Liver (tissue), 9 donors: Measurements from ENCODE around the gene KLK3. TPM values are rescaled to one million over a fixed set of nuclear protein-coding genes. Genes with fewer than 3 reads are reported as not detected.

Experiments
- DNase-seq: peaks from one replicate; pipeline ENCODE4 v3.0.0-alpha.2; 2017; ENCODE audit warnings: low spot score
- H3K27ac ChIP-seq, 2 donors: one replicate each; pipeline ENCODE4 v1.7.0; 2013; ENCODE audit warnings: inconsistent platforms in 2 of 2, low read length in 2 of 2, control low read depth in 1 of 2, low read depth in 1 of 2, mild to moderate bottlenecking in 1 of 2
- H3K27me3 ChIP-seq, 4 donors: one replicate each; pipeline versions ENCODE4 v1.6.1 to v1.7.0; 2013; ENCODE audit warnings: low read length in 3 of 4, inconsistent platforms in 1 of 4, mild to moderate bottlenecking in 1 of 4, moderate library complexity in 1 of 4; ENCODE audit not compliant: control insufficient read depth in 4 of 4, insufficient read depth in 4 of 4
- H3K36me3 ChIP-seq, 4 donors: one replicate each; pipeline versions ENCODE4 v1.6.1 to v1.7.0; 2013; ENCODE audit warnings: low read length in 3 of 4, mild to moderate bottlenecking in 3 of 4, low read depth in 1 of 4, moderate library complexity in 1 of 4; ENCODE audit not compliant: control insufficient read depth in 4 of 4, insufficient read depth in 3 of 4
- H3K4me1 ChIP-seq, 4 donors: one replicate each; pipeline versions ENCODE4 v1.6.1 to v1.7.0; 2013; ENCODE audit warnings: low read length in 3 of 4, mild to moderate bottlenecking in 3 of 4, moderate library complexity in 1 of 4; ENCODE audit not compliant: control insufficient read depth in 4 of 4, insufficient read depth in 4 of 4
- H3K4me3 ChIP-seq, 3 donors: one replicate each; pipeline versions ENCODE4 v1.6.1 to v1.7.0; 2013; ENCODE audit warnings: low read length in 3 of 3, control low read depth in 1 of 3, low read depth in 1 of 3, mild to moderate bottlenecking in 1 of 3
- H3K9ac ChIP-seq, 2 donors: one replicate each; pipeline ENCODE4 v1.7.0; 2013; ENCODE audit warnings: low read length in 2 of 2, mild to moderate bottlenecking in 2 of 2, moderate library complexity in 2 of 2, control low read depth in 1 of 2, low read depth in 1 of 2
- H3K9me3 ChIP-seq, 4 donors: one replicate each; pipeline versions ENCODE4 v1.6.1 to v1.7.0; 2013; ENCODE audit warnings: low read length in 3 of 4; ENCODE audit not compliant: control insufficient read depth in 4 of 4
- EGR1 ChIP-seq, 2 donors: IDR thresholded peaks; 2 replicates each; pipeline ENCODE4 v1.6.1; 2016 to 2018; ENCODE audit warnings: antibody characterized with exemption in 2 of 2, low read depth in 2 of 2
- FOXA1 ChIP-seq: IDR thresholded peaks from 2 replicates; pipeline ENCODE4 v1.6.1; 2016; ENCODE audit warnings: antibody characterized with exemption
- FOXA2 ChIP-seq: IDR thresholded peaks from 2 replicates; pipeline ENCODE4 v1.6.1; 2016; ENCODE audit warnings: antibody characterized with exemption
- HNF4A ChIP-seq, 2 donors: conservative IDR thresholded peaks; 2 replicates each; pipeline ENCODE4 v1.6.1; 2016; ENCODE audit warnings: antibody characterized with exemption in 2 of 2, mild to moderate bottlenecking in 2 of 2
- HNF4G ChIP-seq: IDR thresholded peaks from 2 replicates; pipeline ENCODE4 v1.6.1; 2016; ENCODE audit warnings: antibody characterized with exemption
- JUND ChIP-seq, 2 donors: IDR thresholded peaks; 2 replicates each; pipeline ENCODE4 v1.6.1; 2016; ENCODE audit warnings: antibody characterized with exemption in 2 of 2
- NR2F2 ChIP-seq: IDR thresholded peaks from 2 replicates; pipeline ENCODE4 v1.6.1; 2016; ENCODE audit warnings: antibody characterized with exemption
- RAD21 ChIP-seq, 2 donors: IDR thresholded peaks; 2 replicates each; pipeline ENCODE4 v1.6.1; 2016; ENCODE audit warnings: antibody characterized with exemption in 2 of 2, mild to moderate bottlenecking in 2 of 2
- RXRA ChIP-seq, 2 donors: IDR thresholded peaks; 2 replicates each; pipeline ENCODE4 v1.6.1; 2017 to 2018; ENCODE audit warnings: antibody characterized with exemption in 2 of 2, mild to moderate bottlenecking in 1 of 2
- SP1 ChIP-seq: IDR thresholded peaks from 2 replicates; pipeline ENCODE4 v1.6.1; 2018; ENCODE audit warnings: antibody characterized with exemption, mild to moderate bottlenecking
- TAF1 ChIP-seq: conservative IDR thresholded peaks from 2 replicates; pipeline ENCODE4 v1.6.1; 2016; ENCODE audit warnings: antibody characterized with exemption, mild to moderate bottlenecking
- YY1 ChIP-seq: IDR thresholded peaks from 2 replicates; pipeline ENCODE4 v1.6.1; 2016; ENCODE audit warnings: antibody characterized with exemption, mild to moderate bottlenecking
- WGBS: extraction: QIAGEN DNeasy Blood & Tissue Kit; methylation state at CpG from one replicate; pipeline ENCODE4 v1.1.7; 2013; 5-methylcytosine and 5-hydroxymethylcytosine counted together
- polyA plus RNA-seq, 2 donors: library from polyadenylated mRNA; stranded (reverse) in 1 of 2; unstranded in 1 of 2; fragments of 200-250 nt in 1 of 2; fragments of >200 nt in 1 of 2; fragmentation: Nextera tagmentation in 1 of 2; extraction: Ambion mirVana in 1 of 2; gene quantifications; one replicate each; pipeline versions ENCODE4 v1.2.1 to v1.2.3, GENCODE V29; 2013 to 2015
- total RNA-seq, 2 donors: library from RNA; depleted of rRNA; stranded (reverse); fragments of >200 nt; gene quantifications; one replicate each; pipeline ENCODE4 v1.2.3, GENCODE V29; 2014
- TF ChIP-seq, protein P1 (sequence below): IDR thresholded peaks from 2 replicates; pipeline ENCODE4 v1.6.1; 2016; ENCODE audit warnings: antibody characterized with exemption
- TF ChIP-seq, protein P2 (sequence below): IDR thresholded peaks from 2 replicates; pipeline ENCODE4 v1.6.1; 2016; ENCODE audit warnings: antibody characterized with exemption, mild to moderate bottlenecking
- TF ChIP-seq, protein P3 (sequence below): IDR thresholded peaks from 2 replicates; pipeline ENCODE4 v1.6.1; 2016; ENCODE audit warnings: antibody characterized with exemption
- TF ChIP-seq, protein P4 (sequence below): IDR thresholded peaks from 2 replicates; pipeline ENCODE4 v1.6.1; 2016; ENCODE audit warnings: antibody characterized with exemption
- TF ChIP-seq, protein P5 (sequence below): fragments of 150-350 bp; IDR thresholded peaks from 2 replicates; pipeline ENCODE4 v1.5.1; 2017; ENCODE audit warnings: improper control_type of control experiment, low read depth, low read length; ENCODE audit not compliant: missing input control
- donor health status: healthy.
- donor health status: healthy.
- donor health status: healthy.
- donor health status: healthy.
- donor health status: healthy.

The KLK3 gene
- total and polyA plus RNA-seq, 4 donors: not detected

DNA sequence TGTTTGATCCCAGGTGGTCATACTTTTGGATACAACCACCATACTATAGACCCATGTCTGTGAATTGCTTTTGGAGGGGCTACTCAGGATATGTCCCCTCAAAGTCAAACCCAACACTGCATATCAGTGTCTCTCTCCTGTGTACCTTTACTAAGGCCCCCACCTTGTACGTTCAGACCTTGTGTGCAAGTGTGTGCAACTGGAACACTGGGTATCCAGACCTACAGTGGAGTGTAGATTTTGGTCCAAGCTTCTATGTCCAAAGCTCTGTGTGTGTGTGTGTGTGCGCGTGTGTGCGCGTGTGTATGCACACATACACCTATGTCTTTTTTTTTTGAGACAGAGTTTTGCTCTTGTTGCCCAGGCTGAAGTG is 36.5 kb downstream of the KLK3 start:
- no peak overlapping the region for H3K4me3 ChIP-seq
- H3K27me3 ChIP-seq: peaks cover 0 to 2% (median 0%) of the 10 kb centered on the region in 4 donors
- DNase-seq: no peak
- 83% methylated on average over 5 of the region's 5 CpGs for WGBS
- H3K9me3 ChIP-seq: no peaks in the 10 kb centered on the region
- H3K27ac ChIP-seq: no peak overlapping the region
- H3K36me3 ChIP-seq: no peaks in the 10 kb centered on the region
- H3K4me1 ChIP-seq: no peaks in the 10 kb centered on the region
- TF ChIP-seq, protein P1, sequence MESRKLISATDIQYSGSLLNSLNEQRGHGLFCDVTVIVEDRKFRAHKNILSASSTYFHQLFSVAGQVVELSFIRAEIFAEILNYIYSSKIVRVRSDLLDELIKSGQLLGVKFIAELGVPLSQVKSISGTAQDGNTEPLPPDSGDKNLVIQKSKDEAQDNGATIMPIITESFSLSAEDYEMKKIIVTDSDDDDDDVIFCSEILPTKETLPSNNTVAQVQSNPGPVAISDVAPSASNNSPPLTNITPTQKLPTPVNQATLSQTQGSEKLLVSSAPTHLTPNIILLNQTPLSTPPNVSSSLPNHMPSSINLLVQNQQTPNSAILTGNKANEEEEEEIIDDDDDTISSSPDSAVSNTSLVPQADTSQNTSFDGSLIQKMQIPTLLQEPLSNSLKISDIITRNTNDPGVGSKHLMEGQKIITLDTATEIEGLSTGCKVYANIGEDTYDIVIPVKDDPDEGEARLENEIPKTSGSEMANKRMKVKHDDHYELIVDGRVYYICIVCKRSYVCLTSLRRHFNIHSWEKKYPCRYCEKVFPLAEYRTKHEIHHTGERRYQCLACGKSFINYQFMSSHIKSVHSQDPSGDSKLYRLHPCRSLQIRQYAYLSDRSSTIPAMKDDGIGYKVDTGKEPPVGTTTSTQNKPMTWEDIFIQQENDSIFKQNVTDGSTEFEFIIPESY: no peak
- TF ChIP-seq EGR1 (IDR thresholded peaks at IDR 0.05; ENCODE audit: low read depth in 2 of 2) (no peak), JUND (IDR thresholded peaks at IDR 0.05) (no peak), FOXA2 (no peak), FOXA1 (no peak), NR2F2 (no peak), RXRA (IDR thresholded peaks at IDR 0.05) (no peak), YY1 (no peak), HNF4G (no peak), HNF4A (conservative IDR thresholded peaks at IDR 0.05) (no peak), RAD21 (IDR thresholded peaks at IDR 0.05) (no peak), SP1 (no peak), TAF1 (no peak)
- TF ChIP-seq, protein P2, sequence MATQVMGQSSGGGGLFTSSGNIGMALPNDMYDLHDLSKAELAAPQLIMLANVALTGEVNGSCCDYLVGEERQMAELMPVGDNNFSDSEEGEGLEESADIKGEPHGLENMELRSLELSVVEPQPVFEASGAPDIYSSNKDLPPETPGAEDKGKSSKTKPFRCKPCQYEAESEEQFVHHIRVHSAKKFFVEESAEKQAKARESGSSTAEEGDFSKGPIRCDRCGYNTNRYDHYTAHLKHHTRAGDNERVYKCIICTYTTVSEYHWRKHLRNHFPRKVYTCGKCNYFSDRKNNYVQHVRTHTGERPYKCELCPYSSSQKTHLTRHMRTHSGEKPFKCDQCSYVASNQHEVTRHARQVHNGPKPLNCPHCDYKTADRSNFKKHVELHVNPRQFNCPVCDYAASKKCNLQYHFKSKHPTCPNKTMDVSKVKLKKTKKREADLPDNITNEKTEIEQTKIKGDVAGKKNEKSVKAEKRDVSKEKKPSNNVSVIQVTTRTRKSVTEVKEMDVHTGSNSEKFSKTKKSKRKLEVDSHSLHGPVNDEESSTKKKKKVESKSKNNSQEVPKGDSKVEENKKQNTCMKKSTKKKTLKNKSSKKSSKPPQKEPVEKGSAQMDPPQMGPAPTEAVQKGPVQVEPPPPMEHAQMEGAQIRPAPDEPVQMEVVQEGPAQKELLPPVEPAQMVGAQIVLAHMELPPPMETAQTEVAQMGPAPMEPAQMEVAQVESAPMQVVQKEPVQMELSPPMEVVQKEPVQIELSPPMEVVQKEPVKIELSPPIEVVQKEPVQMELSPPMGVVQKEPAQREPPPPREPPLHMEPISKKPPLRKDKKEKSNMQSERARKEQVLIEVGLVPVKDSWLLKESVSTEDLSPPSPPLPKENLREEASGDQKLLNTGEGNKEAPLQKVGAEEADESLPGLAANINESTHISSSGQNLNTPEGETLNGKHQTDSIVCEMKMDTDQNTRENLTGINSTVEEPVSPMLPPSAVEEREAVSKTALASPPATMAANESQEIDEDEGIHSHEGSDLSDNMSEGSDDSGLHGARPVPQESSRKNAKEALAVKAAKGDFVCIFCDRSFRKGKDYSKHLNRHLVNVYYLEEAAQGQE: no peak
- TF ChIP-seq, protein P3, sequence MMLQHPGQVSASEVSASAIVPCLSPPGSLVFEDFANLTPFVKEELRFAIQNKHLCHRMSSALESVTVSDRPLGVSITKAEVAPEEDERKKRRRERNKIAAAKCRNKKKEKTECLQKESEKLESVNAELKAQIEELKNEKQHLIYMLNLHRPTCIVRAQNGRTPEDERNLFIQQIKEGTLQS: no peak
- TF ChIP-seq, protein P4, sequence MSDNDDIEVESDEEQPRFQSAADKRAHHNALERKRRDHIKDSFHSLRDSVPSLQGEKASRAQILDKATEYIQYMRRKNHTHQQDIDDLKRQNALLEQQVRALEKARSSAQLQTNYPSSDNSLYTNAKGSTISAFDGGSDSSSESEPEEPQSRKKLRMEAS: no peak
- no peak overlapping the region for H3K9ac ChIP-seq

DNA sequence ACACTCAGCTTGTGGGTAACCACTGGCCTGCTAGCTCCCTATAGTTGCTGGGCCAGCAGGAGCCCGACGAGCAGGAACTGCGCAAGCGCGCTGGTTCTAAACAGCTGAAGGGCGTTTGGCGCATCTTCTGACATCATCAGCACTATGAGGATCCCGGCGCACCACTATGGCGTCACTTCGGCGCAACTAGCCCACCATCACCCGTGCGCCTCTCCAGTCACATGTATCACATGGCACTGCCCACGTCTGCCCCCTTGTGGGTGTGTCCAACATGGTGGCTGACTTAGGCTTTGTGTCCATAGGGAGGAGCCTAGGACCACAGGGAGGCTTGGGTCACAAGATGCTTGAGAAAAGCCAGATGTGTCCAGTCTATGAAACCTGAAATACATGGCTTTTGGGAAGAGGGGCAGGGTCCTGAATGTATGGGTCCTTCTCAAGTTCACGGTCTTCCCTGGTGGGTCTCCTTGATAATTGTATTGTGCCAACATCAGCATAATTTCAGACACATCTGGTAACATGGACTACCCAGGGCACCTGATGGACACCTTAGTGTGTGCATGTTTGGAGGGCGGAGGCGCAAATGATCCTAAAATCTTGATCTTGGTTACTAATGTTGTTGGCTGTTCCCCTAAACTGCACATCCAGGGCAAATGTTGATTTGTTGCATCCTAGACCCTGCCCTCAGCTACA is 38.5 kb downstream of the KLK3 start:
- TF ChIP-seq, protein P5, sequence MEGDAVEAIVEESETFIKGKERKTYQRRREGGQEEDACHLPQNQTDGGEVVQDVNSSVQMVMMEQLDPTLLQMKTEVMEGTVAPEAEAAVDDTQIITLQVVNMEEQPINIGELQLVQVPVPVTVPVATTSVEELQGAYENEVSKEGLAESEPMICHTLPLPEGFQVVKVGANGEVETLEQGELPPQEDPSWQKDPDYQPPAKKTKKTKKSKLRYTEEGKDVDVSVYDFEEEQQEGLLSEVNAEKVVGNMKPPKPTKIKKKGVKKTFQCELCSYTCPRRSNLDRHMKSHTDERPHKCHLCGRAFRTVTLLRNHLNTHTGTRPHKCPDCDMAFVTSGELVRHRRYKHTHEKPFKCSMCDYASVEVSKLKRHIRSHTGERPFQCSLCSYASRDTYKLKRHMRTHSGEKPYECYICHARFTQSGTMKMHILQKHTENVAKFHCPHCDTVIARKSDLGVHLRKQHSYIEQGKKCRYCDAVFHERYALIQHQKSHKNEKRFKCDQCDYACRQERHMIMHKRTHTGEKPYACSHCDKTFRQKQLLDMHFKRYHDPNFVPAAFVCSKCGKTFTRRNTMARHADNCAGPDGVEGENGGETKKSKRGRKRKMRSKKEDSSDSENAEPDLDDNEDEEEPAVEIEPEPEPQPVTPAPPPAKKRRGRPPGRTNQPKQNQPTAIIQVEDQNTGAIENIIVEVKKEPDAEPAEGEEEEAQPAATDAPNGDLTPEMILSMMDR: no peak
- TF ChIP-seq YY1 (no peak), HNF4G (no peak)
- TF ChIP-seq, protein P3: no peak
- WGBS: 90% methylated on average over 18 of the region's 18 CpGs
- no peaks in the 10 kb centered on the region for H3K9me3 ChIP-seq
- peaks cover 0 to 2% (median 0%) of the 10 kb centered on the region in 4 donors for H3K27me3 ChIP-seq
- no peak for DNase-seq
- no peaks in the 10 kb centered on the region for H3K36me3 ChIP-seq
- no peaks in the 10 kb centered on the region for H3K4me1 ChIP-seq
- no peak overlapping the region for H3K27ac ChIP-seq
- no peak overlapping the region for H3K4me3 ChIP-seq
- no peak overlapping the region for H3K9ac ChIP-seq
